Transverse colon (tissue), 4 donors: ENCODE data around the gene AEN.

Source experiments
- CTCF ChIP-seq, 5 experiments: fragments of 200-600 bp in 3 of 5; fragments of 450-650 bp in 2 of 5; sonication (generic) in 3 of 5; IDR thresholded peaks; 1 replicate in 2 of 5; 2 replicates in 3 of 5; pipeline ENCODE4 v1.5.1; 2016 to 2017; ENCODE audit warnings: antibody characterized with exemption in 5 of 5, inconsistent platforms in 3 of 5, mild to moderate bottlenecking in 2 of 5, moderate library complexity in 1 of 5
- POLR2AphosphoS5 ChIP-seq, 3 donors: sonication (generic); formaldehyde crosslinking; IDR thresholded peaks; one replicate each; pipeline ENCODE4 v1.6.1; 2016; ENCODE audit warnings: antibody characterized with exemption in 3 of 3

GRCh38 chr15:88623632-88624031, 2.5 kb downstream of the AEN start:
- TF ChIP-seq POLR2AphosphoS5 (IDR thresholded peaks at IDR 0.05) (no peak), CTCF (IDR thresholded peaks at IDR 0.05) (no peak)
